ENCODE data around the gene PTPN1.
A peak's percentile ranks its signal among the peaks of the same experiment; 100 is the strongest.
"Not testable (repeated sequence)": the region's sequence is repeated elsewhere in the genome, so short reads cannot be mapped to it uniquely, and the experiment has no call there.

Gene PTPN1

DNA sequence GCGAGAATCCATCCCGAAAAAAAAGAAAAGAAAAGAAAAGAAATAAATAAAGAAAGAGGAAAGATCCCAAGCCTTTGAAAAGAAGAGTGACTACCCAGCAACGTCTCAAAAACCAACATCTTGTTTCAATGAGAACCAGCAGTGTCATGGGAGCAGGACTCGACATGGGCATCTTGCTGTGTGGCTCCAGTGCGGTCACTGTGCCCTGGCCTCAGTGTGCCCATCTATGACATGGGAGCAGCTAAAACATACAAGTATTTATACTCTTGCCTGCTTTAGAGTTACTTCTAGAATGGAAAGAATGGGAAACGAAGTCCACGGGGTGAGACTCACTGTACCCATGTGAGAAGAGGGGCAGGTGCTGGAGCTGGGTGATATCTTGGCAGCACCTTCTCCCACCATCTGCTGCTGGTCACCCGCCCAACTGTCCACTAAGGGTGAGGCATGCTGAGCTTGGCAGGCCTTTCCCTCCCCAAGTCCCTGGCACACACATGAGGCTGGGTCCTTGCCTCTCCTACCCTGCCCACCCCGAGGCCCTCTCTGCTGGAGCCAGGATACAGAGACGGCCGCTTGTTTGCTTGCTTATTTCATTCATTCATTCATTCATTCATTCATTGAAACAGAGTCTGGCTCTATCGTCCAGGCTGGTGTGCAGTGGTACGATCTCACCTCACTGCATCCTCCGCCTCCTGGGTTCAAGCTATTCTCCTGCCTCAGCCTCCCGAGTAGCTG is 103.4 kb downstream of the PTPN1 start:
- Mint-ChIP-seq H3K9me3 (no peaks in the 10 kb centered on the region), H3K27ac (no peak overlapping the region), H3K4me1 (no peaks in the 10 kb centered on the region), H3K27me3 (peaks cover 18% of the 10 kb centered on the region), H3K36me3 (no peaks in the 10 kb centered on the region), H3K4me3 (no peak overlapping the region)
- no peak for ATAC-seq

GRCh38 chr20:50615407-50615806 is 105.2 kb downstream of the PTPN1 start:
- no peak for ATAC-seq
- peaks cover 9% of the 10 kb centered on the region for H3K27me3 Mint-ChIP-seq
- no peak overlapping the region for H3K27ac Mint-ChIP-seq
- no peaks in the 10 kb centered on the region for H3K4me1 Mint-ChIP-seq
- H3K9me3 Mint-ChIP-seq: no peaks in the 10 kb centered on the region
- no peaks in the 10 kb centered on the region for H3K36me3 Mint-ChIP-seq
- H3K4me3 Mint-ChIP-seq: no peak overlapping the region

GRCh38 chr20:50617022-50617421 is 106.8 kb downstream of the PTPN1 start:
- no peak overlapping the region for H3K27ac Mint-ChIP-seq
- H3K27me3 Mint-ChIP-seq: no peaks in the 10 kb centered on the region
- ATAC-seq: no peak
- peaks cover 7% of the 10 kb centered on the region for H3K9me3 Mint-ChIP-seq
- no peak overlapping the region for H3K4me3 Mint-ChIP-seq
- no peaks in the 10 kb centered on the region for H3K36me3 Mint-ChIP-seq
- H3K4me1 Mint-ChIP-seq: no peaks in the 10 kb centered on the region

GRCh38 chr20:50618537-50618936 is 108.4 kb downstream of the PTPN1 start:
- Mint-ChIP-seq H3K9me3 (peaks cover 7% of the 10 kb centered on the region), H3K27me3 (no peaks in the 10 kb centered on the region), H3K4me3 (no peak overlapping the region), H3K36me3 (no peaks in the 10 kb centered on the region), H3K4me1 (no peaks in the 10 kb centered on the region), H3K27ac (no peak overlapping the region)
- ATAC-seq: no peak

DNA sequence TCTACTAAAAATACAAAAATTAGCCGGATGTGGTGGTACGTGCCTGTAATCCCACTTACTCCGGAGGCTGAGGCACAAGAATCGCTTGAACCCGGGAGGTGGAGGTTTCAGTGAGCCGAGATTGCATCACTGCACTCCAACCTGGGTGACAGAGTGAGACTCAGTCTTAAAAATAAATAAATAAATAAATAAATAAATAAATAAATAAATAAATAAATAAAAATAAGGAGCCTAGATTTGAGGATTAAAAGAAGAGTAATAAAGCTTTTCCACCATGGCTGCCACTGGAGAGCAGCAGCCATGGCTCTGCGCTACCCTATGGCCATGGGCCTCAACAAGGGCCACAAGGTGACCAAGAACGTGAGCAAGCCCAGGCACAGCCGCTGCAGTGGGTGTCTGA is 110.3 kb downstream of the PTPN1 start:
- ATAC-seq, H3K27me3 Mint-ChIP-seq, H3K36me3 Mint-ChIP-seq, H3K4me3 Mint-ChIP-seq, H3K4me1 Mint-ChIP-seq, H3K9me3 Mint-ChIP-seq, H3K27ac Mint-ChIP-seq: not testable (repeated sequence)

DNA sequence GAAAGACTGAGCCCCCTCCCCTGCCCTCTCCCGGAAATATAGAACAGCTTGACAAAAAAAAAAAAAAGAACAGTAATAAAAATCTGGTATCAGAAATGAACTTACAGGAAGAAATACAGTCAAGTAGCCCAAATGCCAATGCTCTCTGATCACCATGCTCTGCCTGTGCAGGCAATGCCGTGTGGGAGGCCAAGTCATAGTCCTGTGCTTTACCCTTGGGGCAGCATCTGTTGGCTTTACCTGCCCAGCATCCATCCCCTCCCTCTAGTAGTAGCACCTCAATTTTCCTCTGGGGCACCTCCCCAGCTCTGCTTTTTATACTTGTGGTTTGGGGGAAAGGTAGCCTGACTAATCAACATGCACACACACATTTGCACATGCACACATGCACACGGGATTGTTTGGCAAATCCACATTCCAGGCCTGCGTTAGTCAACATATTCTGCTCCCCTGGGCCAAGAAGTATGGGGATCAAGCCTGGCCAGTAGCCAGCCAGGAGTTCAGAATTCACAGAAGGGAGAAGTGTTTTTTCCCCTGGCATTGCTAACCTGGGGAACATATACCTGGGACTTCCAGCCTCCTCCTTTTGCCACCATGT is 111.0 kb downstream of the PTPN1 start:
- Mint-ChIP-seq H3K4me1 (no peaks in the 10 kb centered on the region), H3K27me3 (peaks cover 10% of the 10 kb centered on the region), H3K9me3 (peaks cover 7% of the 10 kb centered on the region), H3K36me3 (no peaks in the 10 kb centered on the region), H3K4me3 (no peak overlapping the region), H3K27ac (no peak overlapping the region)
- no peak for ATAC-seq

DNA sequence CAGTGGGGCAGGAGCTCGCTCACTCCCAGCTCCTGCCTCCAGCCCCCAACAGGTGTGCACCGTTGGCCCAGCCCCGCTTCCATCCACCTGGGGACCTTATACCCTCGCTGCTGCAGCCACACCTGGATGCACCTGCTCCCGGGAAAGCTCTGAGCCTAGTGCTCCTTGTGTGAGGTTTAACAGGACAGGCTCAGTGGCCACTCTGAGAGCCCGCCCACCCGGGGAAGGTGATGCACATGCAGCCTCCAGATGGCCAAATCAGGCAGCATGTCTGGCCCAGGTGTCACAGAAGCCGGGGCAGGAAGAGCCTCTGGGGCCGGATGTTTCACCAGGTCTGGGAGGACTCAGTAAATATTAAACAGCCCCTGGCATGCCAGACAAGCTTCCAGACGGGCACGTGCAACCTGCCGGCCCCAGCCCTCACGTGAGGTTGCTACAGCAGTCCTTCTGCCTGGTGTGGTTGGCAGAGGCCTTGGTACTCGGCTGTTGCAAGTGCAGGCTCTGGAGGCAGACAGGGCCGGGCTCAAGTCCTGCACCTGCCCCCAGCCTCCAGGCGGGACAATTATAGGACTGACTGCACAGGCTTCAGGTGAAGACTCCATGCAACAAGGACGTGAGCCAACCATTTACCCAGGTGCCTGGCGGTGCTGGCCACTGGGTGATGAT is 114.3 kb downstream of the PTPN1 start:
- Mint-ChIP-seq H3K36me3 (no peaks in the 10 kb centered on the region), H3K27ac (no peak overlapping the region), H3K4me1 (no peaks in the 10 kb centered on the region), H3K27me3 (peaks cover 32% of the 10 kb centered on the region), H3K4me3 (no peak overlapping the region), H3K9me3 (peaks cover 7% of the 10 kb centered on the region)
- no peak for ATAC-seq

DNA sequence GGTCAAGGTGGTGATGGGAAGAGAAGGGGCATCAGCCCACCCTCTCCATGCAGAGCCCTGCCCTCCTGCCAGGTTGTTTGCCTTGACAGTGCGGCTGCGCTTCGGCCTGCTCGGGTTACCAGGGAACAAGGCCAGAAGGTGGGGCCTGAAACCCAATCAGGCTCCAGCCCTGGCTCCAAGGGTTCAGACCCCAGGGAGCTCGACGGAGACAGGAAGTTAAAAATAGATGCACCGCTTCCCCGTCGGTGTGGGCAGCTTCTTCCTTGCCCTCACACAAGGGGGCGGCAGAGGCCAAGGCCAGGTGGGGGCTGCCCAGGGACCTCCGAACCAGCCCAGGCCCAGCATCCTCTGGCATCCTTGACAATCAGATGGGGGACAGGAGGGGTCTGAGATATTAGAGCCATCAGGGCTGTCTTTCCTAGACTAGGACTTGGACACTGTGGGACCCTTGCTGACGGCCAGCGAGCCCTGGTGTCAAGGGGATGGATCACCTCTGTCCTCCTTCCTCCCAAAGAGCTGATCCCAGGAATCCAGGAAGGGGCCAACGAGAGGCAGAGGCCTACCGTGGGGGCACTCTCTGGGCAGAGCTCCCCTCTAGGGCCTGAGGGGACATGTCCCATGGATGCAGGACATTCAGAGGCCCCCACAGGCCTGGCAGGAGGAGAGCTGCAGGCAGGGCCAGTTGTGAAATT is 115.9 kb downstream of the PTPN1 start:
- H3K4me1 Mint-ChIP-seq: no peaks in the 10 kb centered on the region
- ATAC-seq: no peak
- no peaks in the 10 kb centered on the region for H3K36me3 Mint-ChIP-seq
- H3K9me3 Mint-ChIP-seq: peaks cover 3% of the 10 kb centered on the region
- H3K4me3 Mint-ChIP-seq: no peak overlapping the region
- H3K27me3 Mint-ChIP-seq: peaks cover 42% of the 10 kb centered on the region
- no peak overlapping the region for H3K27ac Mint-ChIP-seq

DNA sequence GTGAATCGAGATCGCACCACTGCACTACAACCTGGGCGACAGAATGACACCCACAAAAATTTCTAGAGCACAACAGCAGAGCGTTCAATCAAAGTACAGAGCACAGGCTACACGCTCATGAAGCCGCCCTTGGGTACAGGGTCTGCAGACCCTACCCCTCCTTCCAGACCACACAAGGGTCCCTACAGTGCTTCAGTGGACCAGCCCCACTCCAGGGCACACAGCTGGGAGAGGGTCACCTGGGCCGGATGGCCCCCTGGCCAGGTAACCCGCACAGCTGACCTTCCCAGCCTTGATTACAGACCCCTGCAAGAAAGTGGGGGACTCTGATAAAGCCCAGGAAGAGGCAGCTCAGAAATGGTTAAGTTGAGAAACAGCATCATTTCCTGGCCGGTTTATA is 117.6 kb downstream of the PTPN1 start:
- H3K36me3 Mint-ChIP-seq: no peaks in the 10 kb centered on the region
- H3K27ac Mint-ChIP-seq: no peak overlapping the region
- no peaks in the 10 kb centered on the region for H3K9me3 Mint-ChIP-seq
- H3K4me1 Mint-ChIP-seq: no peaks in the 10 kb centered on the region
- no peak for ATAC-seq
- no peak overlapping the region for H3K4me3 Mint-ChIP-seq
- peaks cover 44% of the 10 kb centered on the region for H3K27me3 Mint-ChIP-seq

GRCh38 chr20:50628332-50628731 is 118.1 kb downstream of the PTPN1 start:
- Mint-ChIP-seq H3K4me3 (no peak overlapping the region), H3K9me3 (no peaks in the 10 kb centered on the region), H3K4me1 (no peaks in the 10 kb centered on the region), H3K36me3 (no peaks in the 10 kb centered on the region), H3K27ac (no peak overlapping the region), H3K27me3 (peaks cover 44% of the 10 kb centered on the region)
- no peak for ATAC-seq

DNA sequence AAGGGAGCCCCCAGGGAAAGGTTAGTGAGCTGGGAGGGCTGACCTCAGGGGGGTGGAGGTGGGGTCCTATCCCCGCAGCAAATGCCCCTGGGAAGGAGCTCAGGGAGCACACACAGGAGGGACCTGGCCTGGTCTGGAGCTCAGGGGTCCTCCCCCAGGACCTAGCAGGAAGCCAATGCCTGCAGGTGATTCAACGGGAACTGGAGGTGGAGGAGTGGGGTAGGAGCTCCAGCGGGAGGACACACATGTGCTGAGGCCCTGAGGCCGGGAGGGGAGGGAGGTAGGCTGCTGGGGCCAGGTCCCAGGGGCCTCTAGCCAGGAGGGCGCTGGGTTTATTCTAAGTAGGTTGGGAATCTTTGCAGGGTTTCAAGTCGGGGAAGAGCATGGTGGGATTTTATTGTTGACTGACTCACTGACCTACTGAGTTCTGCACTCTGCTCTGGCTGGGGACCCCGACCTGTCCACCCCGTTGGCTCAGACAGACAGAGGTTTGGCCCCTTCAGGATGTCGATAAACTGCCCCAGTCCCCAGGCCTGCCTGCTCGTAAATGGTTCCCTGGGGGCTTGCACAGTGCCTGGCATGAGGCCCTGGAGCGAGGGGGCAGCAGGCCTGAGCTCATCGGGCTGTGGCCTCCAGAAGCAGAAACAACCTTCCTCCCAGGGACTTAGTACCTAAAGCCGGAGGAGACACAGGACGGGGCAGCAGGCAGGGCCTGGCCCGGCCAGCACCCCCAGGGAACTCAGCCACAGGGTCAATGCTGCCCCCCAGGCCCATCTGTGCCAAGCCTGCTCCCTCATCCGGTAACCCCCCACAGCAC is 118.9 kb downstream of the PTPN1 start:
- peak; percentile 13 for ATAC-seq
- H3K4me1 Mint-ChIP-seq: no peaks in the 10 kb centered on the region
- H3K9me3 Mint-ChIP-seq: no peaks in the 10 kb centered on the region
- no peak overlapping the region for H3K27ac Mint-ChIP-seq
- no peaks in the 10 kb centered on the region for H3K36me3 Mint-ChIP-seq
- peaks cover 52% of the 10 kb centered on the region for H3K27me3 Mint-ChIP-seq
- no peak overlapping the region for H3K4me3 Mint-ChIP-seq

GRCh38 chr20:50629670-50630045 is 119.5 kb downstream of the PTPN1 start:
- ATAC-seq: no peak
- H3K27me3 Mint-ChIP-seq: peaks cover 57% of the 10 kb centered on the region
- H3K9me3 Mint-ChIP-seq: no peaks in the 10 kb centered on the region
- no peak overlapping the region for H3K4me3 Mint-ChIP-seq
- H3K4me1 Mint-ChIP-seq: no peaks in the 10 kb centered on the region
- H3K36me3 Mint-ChIP-seq: no peaks in the 10 kb centered on the region
- H3K27ac Mint-ChIP-seq: no peak overlapping the region

GRCh38 chr20:50630578-50631263 is 120.5 kb downstream of the PTPN1 start:
- no peaks in the 10 kb centered on the region for H3K4me1 Mint-ChIP-seq
- H3K27ac Mint-ChIP-seq: no peak overlapping the region
- peaks cover 59% of the 10 kb centered on the region for H3K27me3 Mint-ChIP-seq
- ATAC-seq: peak; percentile 7
- H3K9me3 Mint-ChIP-seq: no peaks in the 10 kb centered on the region
- no peaks in the 10 kb centered on the region for H3K36me3 Mint-ChIP-seq
- H3K4me3 Mint-ChIP-seq: no peak overlapping the region

GRCh38 chr20:50632236-50632635 is 122.1 kb downstream of the PTPN1 start:
- H3K4me1 Mint-ChIP-seq: peaks cover 6% of the 10 kb centered on the region

More at GRCh38 chr20:50632236-50632635, 122.1 kb downstream of the PTPN1 start:
- no peak overlapping the region for H3K27ac Mint-ChIP-seq
- no peaks in the 10 kb centered on the region for H3K9me3 Mint-ChIP-seq
- H3K27me3 Mint-ChIP-seq: peaks cover 63% of the 10 kb centered on the region
- H3K4me3 Mint-ChIP-seq: no peak overlapping the region
- H3K36me3 Mint-ChIP-seq: no peaks in the 10 kb centered on the region
- no peak for ATAC-seq
